HepG2 (cell line): ENCODE results near the gene RUVBL1. TPM values are rescaled to one million over a fixed set of nuclear protein-coding genes. Genes with fewer than 3 reads are reported as not detected.

ENCODE experiments used
- BORCS8-MEF2B ChIP-seq: sonication (generic); formaldehyde crosslinking; IDR thresholded peaks from 2 replicates; pipeline ENCODE4 v1.8.0; 2022; ENCODE audit warnings: mild to moderate bottlenecking, missing genetic modification reagents
- CCAR2 ChIP-seq: fragments of 200-400 bp; formaldehyde crosslinking; optimal IDR thresholded peaks from 2 replicates; pipeline ENCODE3; 2018; ENCODE audit warnings: low read depth, mild to moderate bottlenecking, low read length, moderate library complexity
- MAZ ChIP-seq, 2 experiments: sonication (generic) in 1 of 2; formaldehyde crosslinking in 1 of 2; IDR thresholded peaks; 2 replicates each; pipeline versions ENCODE4 v1.5.0 to v1.6.1; 2012 to 2020; ENCODE audit warnings: low read depth in 2 of 2, mild to moderate bottlenecking in 2 of 2, borderline replicate concordance in 1 of 2, improper control_type of control experiment in 1 of 2, low read length in 1 of 2, missing genetic modification reagents in 1 of 2, moderate library complexity in 1 of 2
- RBM22 ChIP-seq: fragments of 200-400 bp; formaldehyde crosslinking; optimal IDR thresholded peaks from 2 replicates; pipeline ENCODE3; 2017; ENCODE audit warnings: mild to moderate bottlenecking, low read length, moderate library complexity
- XRCC5 ChIP-seq: fragments of 200-400 bp; formaldehyde crosslinking; optimal IDR thresholded peaks from 2 replicates; pipeline ENCODE3; 2017; ENCODE audit warnings: mild to moderate bottlenecking, low read length
- ZKSCAN1 ChIP-seq: fragments of 150-350 bp; IDR thresholded peaks from 2 replicates; pipeline ENCODE4 v1.6.1; 2014; ENCODE audit warnings: low read length
- ZMYM2 ChIP-seq: sonication (generic); formaldehyde crosslinking; IDR thresholded peaks from 2 replicates; pipeline ENCODE4 v1.8.0; 2022; ENCODE audit warnings: mild to moderate bottlenecking, missing genetic modification reagents
- ZNF24 ChIP-seq: fragments of 450-650 bp; IDR thresholded peaks from 2 replicates; pipeline ENCODE4 v1.6.1; 2017; ENCODE audit warnings: antibody characterized with exemption, mild to moderate bottlenecking
- ZNF274 ChIP-seq: sonication (generic); formaldehyde crosslinking; IDR thresholded peaks from 2 replicates; pipeline ENCODE4 v1.5.1; 2020; ENCODE audit warnings: mild to moderate bottlenecking, missing genetic modification reagents
- ZNF367 ChIP-seq: sonication (generic); formaldehyde crosslinking; IDR thresholded peaks from 2 replicates; pipeline ENCODE4 v1.4.0; 2020; ENCODE audit warnings: missing genetic modification reagents, borderline replicate concordance
- ZNF557 ChIP-seq: sonication (generic); formaldehyde crosslinking; IDR thresholded peaks from 2 replicates; pipeline ENCODE4 v1.4.0; 2020; ENCODE audit warnings: missing genetic modification reagents
- ZNF816 ChIP-seq: sonication (generic); formaldehyde crosslinking; IDR thresholded peaks from 2 replicates; pipeline ENCODE4 v1.8.0; 2022; ENCODE audit warnings: missing genetic modification reagents, mild to moderate bottlenecking, borderline replicate concordance
- ZSCAN31 ChIP-seq: sonication (generic); formaldehyde crosslinking; IDR thresholded peaks from 2 replicates; pipeline ENCODE4 v1.5.0; 2020; ENCODE audit warnings: low read depth, mild to moderate bottlenecking, missing genetic modification reagents
- polyA plus RNA-seq, 8 experiments: library from polyadenylated mRNA; depleted of rRNA in 3 of 8; stranded (reverse) in 7 of 8; unstranded in 1 of 8; fragments of >200 nt; fragmentation: Illumina TruSeq in 4 of 8; extraction: Trizol in 4 of 8; gene quantifications; 2 replicates each; pipeline versions ENCODE4 v1.2.1 to v1.2.3, GENCODE V29; 2011 to 2016; ENCODE audit warnings: low read depth in 4 of 8, missing spikeins in 1 of 8, mixed read lengths in 1 of 8; ENCODE audit not compliant: insufficient read depth in 1 of 8
- total RNA-seq, 5 experiments: library from RNA; depleted of rRNA; stranded (reverse); fragments of >200 nt; fragmentation: Illumina TruSeq; extraction: Trizol; gene quantifications; 2 replicates each; pipeline ENCODE4 v1.2.3, GENCODE V29; 2016; ENCODE audit warnings: low read depth in 1 of 5
- TF ChIP-seq, protein P1 (sequence below): sonication (generic); formaldehyde crosslinking; IDR thresholded peaks from 2 replicates; pipeline ENCODE4 v1.4.0; 2020; ENCODE audit warnings: mild to moderate bottlenecking, missing genetic modification reagents, borderline replicate concordance
- TF ChIP-seq, protein P2 (sequence below): IDR thresholded peaks from 2 replicates; pipeline ENCODE4 v1.6.1; 2016; ENCODE audit warnings: mild to moderate bottlenecking, missing biosample characterization, missing genetic modification reagents
- TF ChIP-seq, protein P3 (sequence below): sonication (generic); formaldehyde crosslinking; IDR thresholded peaks from 2 replicates; pipeline ENCODE4 v1.4.0; 2020; ENCODE audit warnings: low read depth, mild to moderate bottlenecking, missing genetic modification reagents
- TF ChIP-seq, protein P4 (sequence below): sonication (generic); formaldehyde crosslinking; IDR thresholded peaks from 2 replicates; pipeline ENCODE4 v1.5.0; 2020; ENCODE audit warnings: missing genetic modification reagents
- TF ChIP-seq, protein P5 (sequence below): IDR thresholded peaks from 2 replicates; pipeline ENCODE4 v1.6.1; 2016

The RUVBL1 gene
- total and polyA plus RNA-seq, 2 of the 13 experiments (the other 11 are each of a cell fraction or from before 2014, with no cell fraction given): 32.7 to 86.3 TPM

DNA sequence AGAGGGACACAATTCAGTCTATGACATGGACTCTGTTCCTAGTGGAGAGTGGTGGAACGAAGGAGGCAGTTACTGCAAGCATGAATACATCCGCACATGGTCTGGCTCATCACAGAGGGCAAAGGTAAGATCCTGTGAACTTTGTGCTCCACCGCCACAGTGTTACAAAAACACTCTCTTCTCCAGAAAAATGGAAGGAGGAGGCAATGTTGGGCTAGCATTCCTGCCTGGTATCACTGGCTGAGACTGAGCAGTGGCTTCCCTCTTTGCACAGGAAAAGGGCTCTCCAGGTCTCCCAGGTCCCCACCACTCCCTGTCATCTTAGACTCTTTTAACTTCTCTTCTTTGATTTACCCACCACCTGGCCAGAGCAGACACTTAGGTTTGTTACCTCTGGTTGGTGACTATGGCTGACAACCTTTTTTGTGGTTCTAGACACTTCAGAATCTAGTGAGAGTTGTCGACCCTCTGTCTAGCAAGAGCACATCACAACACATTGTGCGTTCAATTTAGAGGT, 28.2 kb upstream of the RUVBL1 start (continued):
- TF ChIP-seq, protein P1, sequence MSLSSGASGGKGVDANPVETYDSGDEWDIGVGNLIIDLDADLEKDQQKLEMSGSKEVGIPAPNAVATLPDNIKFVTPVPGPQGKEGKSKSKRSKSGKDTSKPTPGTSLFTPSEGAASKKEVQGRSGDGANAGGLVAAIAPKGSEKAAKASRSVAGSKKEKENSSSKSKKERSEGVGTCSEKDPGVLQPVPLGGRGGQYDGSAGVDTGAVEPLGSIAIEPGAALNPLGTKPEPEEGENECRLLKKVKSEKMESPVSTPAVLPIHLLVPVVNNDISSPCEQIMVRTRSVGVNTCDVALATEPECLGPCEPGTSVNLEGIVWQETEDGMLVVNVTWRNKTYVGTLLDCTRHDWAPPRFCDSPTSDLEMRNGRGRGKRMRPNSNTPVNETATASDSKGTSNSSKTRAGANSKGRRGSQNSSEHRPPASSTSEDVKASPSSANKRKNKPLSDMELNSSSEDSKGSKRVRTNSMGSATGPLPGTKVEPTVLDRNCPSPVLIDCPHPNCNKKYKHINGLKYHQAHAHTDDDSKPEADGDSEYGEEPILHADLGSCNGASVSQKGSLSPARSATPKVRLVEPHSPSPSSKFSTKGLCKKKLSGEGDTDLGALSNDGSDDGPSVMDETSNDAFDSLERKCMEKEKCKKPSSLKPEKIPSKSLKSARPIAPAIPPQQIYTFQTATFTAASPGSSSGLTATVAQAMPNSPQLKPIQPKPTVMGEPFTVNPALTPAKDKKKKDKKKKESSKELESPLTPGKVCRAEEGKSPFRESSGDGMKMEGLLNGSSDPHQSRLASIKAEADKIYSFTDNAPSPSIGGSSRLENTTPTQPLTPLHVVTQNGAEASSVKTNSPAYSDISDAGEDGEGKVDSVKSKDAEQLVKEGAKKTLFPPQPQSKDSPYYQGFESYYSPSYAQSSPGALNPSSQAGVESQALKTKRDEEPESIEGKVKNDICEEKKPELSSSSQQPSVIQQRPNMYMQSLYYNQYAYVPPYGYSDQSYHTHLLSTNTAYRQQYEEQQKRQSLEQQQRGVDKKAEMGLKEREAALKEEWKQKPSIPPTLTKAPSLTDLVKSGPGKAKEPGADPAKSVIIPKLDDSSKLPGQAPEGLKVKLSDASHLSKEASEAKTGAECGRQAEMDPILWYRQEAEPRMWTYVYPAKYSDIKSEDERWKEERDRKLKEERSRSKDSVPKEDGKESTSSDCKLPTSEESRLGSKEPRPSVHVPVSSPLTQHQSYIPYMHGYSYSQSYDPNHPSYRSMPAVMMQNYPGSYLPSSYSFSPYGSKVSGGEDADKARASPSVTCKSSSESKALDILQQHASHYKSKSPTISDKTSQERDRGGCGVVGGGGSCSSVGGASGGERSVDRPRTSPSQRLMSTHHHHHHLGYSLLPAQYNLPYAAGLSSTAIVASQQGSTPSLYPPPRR (CRISPR knock-in tag): peak; percentile 37; the same call in 1 of the 2 replicates
- TF ChIP-seq ZKSCAN1 (no peak), ZSCAN31 (CRISPR knock-in tag) (no peak), ZNF367 (CRISPR knock-in tag) (no peak), ZNF274 (CRISPR knock-in tag) (peak; percentile 41; the same call in 1 of the 2 replicates), ZNF816 (no peak; the same call in 1 of the 2 replicates), RBM22 (peak; percentile 29), CCAR2 (no peak), ZNF24 (no peak), ZMYM2 (CRISPR knock-in tag) (0 out of 2 replicates have a peak, but pooled peaks have one; percentile 40), ZNF557 (CRISPR knock-in tag) (0 out of 2 replicates have a peak, but pooled peaks have one; percentile 84), XRCC5 (peak; percentile 51), BORCS8-MEF2B (CRISPR knock-in tag) (no peak), MAZ (IDR thresholded peaks at IDR 0.05; ENCODE audit: borderline replicate concordance, low read depth, low read length) (no peak), MAZ (CRISPR knock-in tag; IDR thresholded peaks at IDR 0.05; ENCODE audit: low read depth) (0 out of 2 replicates have a peak, but pooled peaks have one; percentile 41)
- TF ChIP-seq, protein P2, sequence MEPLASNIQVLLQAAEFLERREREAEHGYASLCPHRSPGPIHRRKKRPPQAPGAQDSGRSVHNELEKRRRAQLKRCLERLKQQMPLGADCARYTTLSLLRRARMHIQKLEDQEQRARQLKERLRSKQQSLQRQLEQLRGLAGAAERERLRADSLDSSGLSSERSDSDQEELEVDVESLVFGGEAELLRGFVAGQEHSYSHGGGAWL (CRISPR knock-in tag): 0 out of 2 replicates have a peak, but pooled peaks have one; percentile 36
- TF ChIP-seq, protein P3, sequence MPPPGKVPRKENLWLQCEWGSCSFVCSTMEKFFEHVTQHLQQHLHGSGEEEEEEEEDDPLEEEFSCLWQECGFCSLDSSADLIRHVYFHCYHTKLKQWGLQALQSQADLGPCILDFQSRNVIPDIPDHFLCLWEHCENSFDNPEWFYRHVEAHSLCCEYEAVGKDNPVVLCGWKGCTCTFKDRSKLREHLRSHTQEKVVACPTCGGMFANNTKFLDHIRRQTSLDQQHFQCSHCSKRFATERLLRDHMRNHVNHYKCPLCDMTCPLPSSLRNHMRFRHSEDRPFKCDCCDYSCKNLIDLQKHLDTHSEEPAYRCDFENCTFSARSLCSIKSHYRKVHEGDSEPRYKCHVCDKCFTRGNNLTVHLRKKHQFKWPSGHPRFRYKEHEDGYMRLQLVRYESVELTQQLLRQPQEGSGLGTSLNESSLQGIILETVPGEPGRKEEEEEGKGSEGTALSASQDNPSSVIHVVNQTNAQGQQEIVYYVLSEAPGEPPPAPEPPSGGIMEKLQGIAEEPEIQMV (CRISPR knock-in tag): 0 out of 2 replicates have a peak, but pooled peaks have one; percentile 35
- TF ChIP-seq, protein P4, sequence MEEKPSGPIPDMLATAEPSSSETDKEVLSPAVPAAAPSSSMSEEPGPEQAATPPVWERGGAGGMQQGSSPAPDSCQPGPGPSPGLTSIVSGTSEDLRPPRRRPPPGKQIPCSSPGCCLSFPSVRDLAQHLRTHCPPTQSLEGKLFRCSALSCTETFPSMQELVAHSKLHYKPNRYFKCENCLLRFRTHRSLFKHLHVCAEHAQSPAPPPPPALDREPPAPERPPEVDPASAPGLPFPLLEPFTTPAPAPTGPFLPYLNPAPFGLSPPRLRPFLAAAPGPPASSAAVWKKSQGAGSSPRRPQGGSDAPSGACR (CRISPR knock-in tag): peak; percentile 68; the same call in 1 of the 2 replicates
- TF ChIP-seq, protein P5, sequence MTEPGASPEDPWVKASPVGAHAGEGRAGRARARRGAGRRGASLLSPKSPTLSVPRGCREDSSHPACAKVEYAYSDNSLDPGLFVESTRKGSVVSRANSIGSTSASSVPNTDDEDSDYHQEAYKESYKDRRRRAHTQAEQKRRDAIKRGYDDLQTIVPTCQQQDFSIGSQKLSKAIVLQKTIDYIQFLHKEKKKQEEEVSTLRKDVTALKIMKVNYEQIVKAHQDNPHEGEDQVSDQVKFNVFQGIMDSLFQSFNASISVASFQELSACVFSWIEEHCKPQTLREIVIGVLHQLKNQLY (CRISPR knock-in tag): no peak
